Calu3 (cell line): ENCODE measurements around the gene SPATA24. TPM values are rescaled to one million over a fixed set of nuclear protein-coding genes. Genes with fewer than 3 reads are reported as not detected.

Source experiments
- BruUV-seq: library from RNA; stranded (reverse); fragments of 400-500 nt; replicated peaks from 2 replicates; lab custom pipeline; 2021; lab: Mats Ljungman, UMichigan
- CTCF ChIA-PET: fragments of 300-600 bp; sonication (Branson Sonifier 250); formaldehyde crosslinking; loops from one replicate; lab custom pipeline; 2022; ENCODE audit warnings: antibody characterized with exemption; lab: Charles Lee
- DNase-seq: peaks from one replicate; pipeline ENCODE4 v3.0.0; 2022
- H3K27ac Mint-ChIP-seq: one replicate; pipeline ENCODE4 v1.8.0; 2022; ENCODE audit warnings: mixed read lengths; ENCODE audit not compliant: unreplicated experiment
- H3K27me3 Mint-ChIP-seq: one replicate; pipeline ENCODE4 v1.8.0; 2022; ENCODE audit warnings: mixed read lengths; ENCODE audit not compliant: unreplicated experiment
- H3K36me3 Mint-ChIP-seq: one replicate; pipeline ENCODE4 v1.8.0; 2022; ENCODE audit warnings: mild to moderate bottlenecking, moderate library complexity, mixed read lengths; ENCODE audit not compliant: insufficient read depth, unreplicated experiment
- H3K4me1 Mint-ChIP-seq: one replicate; pipeline ENCODE4 v1.8.0; 2022; ENCODE audit warnings: mild to moderate bottlenecking, low read depth, mixed read lengths; ENCODE audit not compliant: unreplicated experiment
- H3K4me3 Mint-ChIP-seq: one replicate; pipeline ENCODE4 v1.8.0; 2022; ENCODE audit warnings: mild to moderate bottlenecking, low read depth, moderate library complexity, mixed read lengths; ENCODE audit not compliant: unreplicated experiment
- H3K9me3 Mint-ChIP-seq: one replicate; pipeline ENCODE4 v1.8.0; 2022; ENCODE audit warnings: low read depth, mixed read lengths; ENCODE audit not compliant: unreplicated experiment
- CTCF ChIP-seq: fragments of 200-600 bp; IDR thresholded peaks from one replicate; pipeline ENCODE4 v1.8.0; 2022; ENCODE audit warnings: antibody characterized with exemption; ENCODE audit not compliant: unreplicated experiment
- intact Hi-C: fragments of 100-400 bp; cut with micrococcal nuclease; formaldehyde crosslinking; loops from one replicate; pipeline ENCODE4 v1.10.0; 2022; ENCODE audit not compliant: unreplicated experiment
- total RNA-seq: library from RNA; stranded (reverse); gene quantifications from 2 replicates; pipeline ENCODE4 v1.2.3, GENCODE V29; 2022

Gene SPATA24
- total RNA-seq, 1 experiment from 2014 or later: 6.8 TPM

DNA sequence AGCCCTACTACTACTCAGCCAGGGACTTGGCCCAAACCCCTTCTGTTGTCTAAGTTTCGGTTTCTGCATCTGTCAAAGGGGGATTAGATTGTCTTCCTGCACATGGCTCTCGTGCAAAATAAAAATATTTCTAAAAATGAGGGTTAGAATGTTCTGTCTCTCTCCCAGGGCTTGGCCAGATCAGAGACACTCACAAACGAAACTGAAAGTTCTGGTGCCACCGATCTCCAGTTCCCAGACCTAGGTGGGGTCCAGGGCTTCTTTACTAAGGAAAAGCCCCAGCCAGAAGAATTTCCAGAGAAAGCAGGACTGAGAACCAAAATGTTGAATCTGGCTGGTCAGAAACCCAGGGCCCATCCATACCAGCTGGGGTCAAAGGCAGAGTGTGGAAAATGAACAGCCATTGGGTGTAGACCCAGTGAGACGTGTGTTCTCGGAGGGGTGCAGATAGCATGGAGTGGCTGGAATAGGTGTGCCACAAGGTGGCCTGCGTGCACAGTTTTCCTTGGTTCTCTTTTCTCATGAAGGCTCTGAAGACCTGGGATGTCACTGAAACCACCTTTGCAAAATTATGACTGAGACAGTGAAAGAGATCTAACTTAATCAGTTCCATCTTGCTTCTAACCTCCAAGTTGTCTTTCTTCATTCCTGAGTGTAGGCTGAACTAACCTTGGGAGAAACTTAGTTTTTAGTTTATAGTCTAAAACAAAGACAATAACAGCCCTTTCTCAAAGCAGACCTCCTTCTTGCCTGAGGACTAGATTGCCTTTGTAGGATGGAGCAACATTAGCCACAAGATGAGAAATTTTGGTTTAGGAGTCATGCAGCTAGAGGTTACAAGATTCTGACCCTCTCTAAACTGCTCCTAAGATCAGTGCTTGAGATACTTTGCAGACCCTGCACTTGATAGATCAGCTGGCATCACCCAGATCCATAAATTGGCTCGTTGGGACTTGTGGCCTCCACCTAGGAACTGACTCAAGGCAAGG is 18.5 kb downstream of the SPATA24 start:
- CTCF ChIA-PET: no interaction called here
- DNase-seq: peak; percentile 53
- Mint-ChIP-seq H3K27ac (peak overlapping the region; percentile 59), H3K27me3 (no peaks in the 10 kb centered on the region), H3K4me3 (peak overlapping the region; percentile 33), H3K36me3 (peaks cover 6% of the 10 kb centered on the region), H3K4me1 (peaks cover 29% of the 10 kb centered on the region), H3K9me3 (no peaks in the 10 kb centered on the region)
- TF ChIP-seq CTCF: peak; percentile 32
- BruUV-seq: no TSS peak
- intact Hi-C loops: no loop called here

DNA sequence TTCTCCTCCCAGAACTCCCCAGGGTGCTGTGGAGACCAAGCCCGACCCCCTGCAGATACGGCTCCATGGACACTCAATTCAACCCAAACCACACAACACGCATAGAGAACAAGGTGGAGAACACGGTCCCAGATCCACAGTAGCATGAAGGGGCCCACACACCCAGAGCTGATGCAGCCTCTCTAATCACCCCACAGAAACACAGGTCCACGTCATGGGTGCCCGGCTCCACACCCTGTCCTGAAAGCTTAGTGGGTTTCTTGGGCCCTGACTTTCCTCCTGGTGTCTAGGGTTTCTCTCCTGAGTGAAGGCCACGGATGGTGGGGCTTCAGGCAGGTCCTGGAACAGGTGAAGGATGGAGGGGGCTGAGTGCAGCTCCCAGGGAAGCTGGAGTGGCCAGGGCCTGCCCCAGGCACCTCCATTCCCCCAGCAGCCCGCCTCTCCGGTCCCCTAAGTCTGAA is 19.3 kb downstream of the SPATA24 start:
- Mint-ChIP-seq H3K27me3 (no peaks in the 10 kb centered on the region), H3K9me3 (no peaks in the 10 kb centered on the region), H3K36me3 (peaks cover 6% of the 10 kb centered on the region), H3K4me3 (peak overlapping the region; percentile 33), H3K4me1 (peaks cover 29% of the 10 kb centered on the region), H3K27ac (peak overlapping the region; percentile 59)
- TF ChIP-seq CTCF: no peak
- CTCF ChIA-PET: no interaction called here
- BruUV-seq: no TSS peak
- no peak for DNase-seq
- intact Hi-C loops: no loop called here

DNA sequence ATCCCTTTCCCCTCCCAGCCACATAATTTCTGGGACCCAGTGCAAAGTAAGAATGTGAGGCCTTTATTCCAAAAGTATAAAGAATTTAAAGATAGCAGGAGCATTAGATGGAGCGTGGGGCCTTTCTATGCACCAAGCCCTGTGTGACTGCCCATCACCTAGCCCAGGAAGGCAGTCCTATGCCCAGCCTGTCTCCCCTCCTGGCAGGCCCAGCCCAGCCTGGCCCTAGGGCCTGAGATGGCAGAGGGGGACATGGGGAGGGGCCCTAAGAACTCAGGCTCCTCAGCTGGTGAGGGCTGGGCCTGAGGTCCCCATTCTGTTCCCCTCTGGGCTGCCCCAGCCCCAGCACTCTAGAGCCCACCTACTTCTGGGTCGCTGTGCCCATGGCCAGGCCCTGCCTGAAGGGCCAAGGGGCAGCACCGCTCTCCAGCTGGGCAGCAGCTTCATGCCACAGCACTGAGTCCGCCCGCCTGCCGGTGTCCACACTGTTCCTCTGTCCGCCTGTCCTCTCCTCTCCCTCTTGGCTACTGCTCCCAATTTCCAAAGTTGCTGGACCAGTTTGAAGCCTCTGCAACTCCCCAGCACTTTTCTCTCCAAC is 19.8 kb downstream of the SPATA24 start:
- no peak for TF ChIP-seq CTCF
- no TSS peak for BruUV-seq
- H3K27ac Mint-ChIP-seq: peak overlapping the region; percentile 59
- no peak for DNase-seq
- peak overlapping the region; percentile 33 for H3K4me3 Mint-ChIP-seq
- peaks cover 29% of the 10 kb centered on the region for H3K4me1 Mint-ChIP-seq
- intact Hi-C loops: no loop called here
- H3K36me3 Mint-ChIP-seq: peaks cover 6% of the 10 kb centered on the region
- CTCF ChIA-PET: no interaction called here
- no peaks in the 10 kb centered on the region for H3K9me3 Mint-ChIP-seq
- H3K27me3 Mint-ChIP-seq: no peaks in the 10 kb centered on the region

DNA sequence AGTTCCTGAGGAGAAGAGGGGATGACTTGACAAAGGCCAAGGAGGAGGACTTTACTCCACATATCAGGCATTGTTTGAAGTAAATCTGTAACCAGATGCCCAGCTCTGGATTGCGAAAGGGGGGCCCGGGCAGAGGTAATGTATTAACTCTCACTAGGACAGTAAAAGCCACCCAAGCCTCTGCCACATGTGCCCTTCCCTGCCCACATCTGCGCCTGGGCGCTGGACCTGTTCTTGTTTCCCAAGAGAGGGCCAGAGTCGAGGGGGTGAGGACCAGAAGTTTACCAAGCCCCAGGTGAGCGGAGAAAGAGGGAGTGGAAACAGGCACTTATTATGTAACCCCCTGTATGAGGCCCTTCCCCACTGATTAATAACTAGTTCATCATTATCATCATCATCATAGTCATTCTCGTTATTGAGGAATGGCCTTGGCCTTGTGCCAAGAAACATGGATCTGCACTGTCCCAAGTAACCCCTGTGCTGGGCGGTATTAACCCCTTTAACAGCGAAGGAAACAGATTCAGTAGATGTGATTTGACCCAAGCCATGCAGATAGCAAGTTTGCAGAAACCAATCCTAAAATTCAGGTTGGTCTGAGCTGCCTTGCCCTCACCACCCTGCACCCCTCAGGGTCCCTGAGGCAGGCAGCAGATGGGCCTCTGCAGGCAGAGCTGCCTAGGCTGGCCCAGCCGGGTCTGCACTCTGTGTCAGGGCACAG is 20.5 kb downstream of the SPATA24 start, which contains the start of gene SLC23A1:
SLC23A1 (minus strand) TSS at position 23 of the 718 bp plus-strand sequence. CDS start 44 bp downstream, outside the sequence.
- no peak for TF ChIP-seq CTCF
- intact Hi-C loops: no loop called here
- H3K27ac Mint-ChIP-seq: peak within 1 kb of the TSS; percentile 59
- CTCF ChIA-PET: interaction anchor here (0.6 kb wide), 1 partner anchor 9 kb away, joined by 8 read pairs; no protein-coding TSS in a partner anchor
- no TSS peak for BruUV-seq
- H3K4me3 Mint-ChIP-seq: peak within 1 kb of the TSS; percentile 9
- DNase-seq: peak; percentile 75
- no peaks in the 10 kb centered on the region for H3K9me3 Mint-ChIP-seq
- H3K36me3 Mint-ChIP-seq: peaks cover 6% of the 10 kb centered on the region
- peaks cover 29% of the 10 kb centered on the region for H3K4me1 Mint-ChIP-seq
- H3K27me3 Mint-ChIP-seq: no peaks in the 10 kb centered on the region
